ENCODE data around the gene NCOR2.

The NCOR2 gene

DNA sequence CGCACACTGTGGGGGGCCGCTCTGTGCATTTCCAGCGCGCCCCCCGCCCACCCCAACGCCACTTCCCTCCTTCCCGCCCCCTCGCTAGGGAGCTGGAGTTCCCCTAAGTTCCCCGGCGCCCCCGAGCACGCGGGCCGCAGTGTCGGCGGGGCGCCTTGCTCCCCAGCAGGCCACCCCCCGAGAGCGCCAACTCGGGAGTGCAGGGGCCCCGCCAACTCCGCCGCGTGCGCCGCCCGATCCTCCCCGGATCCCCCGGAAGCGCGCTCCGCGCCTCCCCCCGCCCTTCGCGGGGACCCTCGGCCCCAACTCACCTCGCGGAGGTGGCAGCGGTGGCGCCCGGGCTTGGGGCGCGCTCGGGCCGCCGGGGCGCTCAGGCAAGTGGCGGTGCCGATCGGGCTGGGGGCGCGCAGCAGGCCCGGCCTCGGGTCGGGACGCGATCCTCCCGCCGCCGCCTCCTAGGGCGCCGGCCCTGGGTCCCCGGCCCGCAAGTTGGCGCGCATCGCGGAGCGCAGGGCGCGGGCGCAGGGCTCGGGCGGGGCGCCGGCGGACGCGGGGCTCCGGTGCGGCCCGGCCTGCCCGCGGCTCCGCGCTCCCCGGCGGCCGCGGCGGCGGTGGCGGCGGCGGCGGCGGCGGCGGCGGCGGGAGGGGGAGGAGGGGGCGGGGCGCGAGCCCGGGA, at the start of gene NCOR2:
Gene NCOR2, minus strand, starts transcription at position 616 of the 676 bp plus-strand sequence. CDS start 72,361 bp downstream, outside the sequence.
- DNase-seq (ENCODE audit: low spot score): no peak

DNA sequence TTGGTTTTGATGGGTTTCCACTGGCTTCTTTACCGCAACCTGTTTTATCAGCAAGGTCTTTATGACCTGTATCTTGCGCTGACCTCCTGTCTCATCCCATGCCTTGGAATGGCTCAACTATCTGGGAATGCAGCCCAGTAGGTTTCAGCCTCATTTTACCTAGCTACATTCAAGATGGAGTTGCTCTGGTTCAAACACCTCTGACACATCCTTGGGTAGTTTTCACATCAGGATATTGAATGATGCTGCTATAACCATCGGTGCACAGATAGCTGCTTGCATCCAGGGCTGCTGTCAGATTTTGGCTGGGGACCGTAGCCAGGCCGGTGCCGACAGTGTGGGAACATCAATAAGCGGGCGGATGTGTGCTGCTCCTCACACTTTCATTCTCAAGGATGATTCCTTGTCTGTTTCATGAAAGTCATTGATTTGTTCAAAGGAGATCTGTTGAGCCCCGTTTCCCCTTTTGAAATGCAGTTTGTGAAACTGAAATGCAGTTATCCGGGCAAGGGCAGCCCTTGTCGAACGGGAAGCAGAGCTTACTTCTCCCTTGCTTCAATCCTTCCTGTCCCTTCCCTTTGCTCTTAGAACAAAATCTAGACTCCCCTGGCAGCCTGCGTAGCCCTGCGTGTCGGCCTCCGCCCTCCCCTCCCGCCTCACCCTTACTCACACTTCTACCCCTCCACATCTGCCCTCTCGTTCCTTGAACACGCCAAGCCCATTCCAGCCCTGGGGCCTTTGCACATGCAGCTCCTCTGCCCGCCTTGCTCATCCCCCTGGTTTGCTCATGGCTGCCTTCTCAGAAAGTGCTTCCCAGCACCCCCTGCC, 49.2 kb upstream of the NCOR2 start:
- no peak for DNase-seq (ENCODE audit: low spot score)

DNA sequence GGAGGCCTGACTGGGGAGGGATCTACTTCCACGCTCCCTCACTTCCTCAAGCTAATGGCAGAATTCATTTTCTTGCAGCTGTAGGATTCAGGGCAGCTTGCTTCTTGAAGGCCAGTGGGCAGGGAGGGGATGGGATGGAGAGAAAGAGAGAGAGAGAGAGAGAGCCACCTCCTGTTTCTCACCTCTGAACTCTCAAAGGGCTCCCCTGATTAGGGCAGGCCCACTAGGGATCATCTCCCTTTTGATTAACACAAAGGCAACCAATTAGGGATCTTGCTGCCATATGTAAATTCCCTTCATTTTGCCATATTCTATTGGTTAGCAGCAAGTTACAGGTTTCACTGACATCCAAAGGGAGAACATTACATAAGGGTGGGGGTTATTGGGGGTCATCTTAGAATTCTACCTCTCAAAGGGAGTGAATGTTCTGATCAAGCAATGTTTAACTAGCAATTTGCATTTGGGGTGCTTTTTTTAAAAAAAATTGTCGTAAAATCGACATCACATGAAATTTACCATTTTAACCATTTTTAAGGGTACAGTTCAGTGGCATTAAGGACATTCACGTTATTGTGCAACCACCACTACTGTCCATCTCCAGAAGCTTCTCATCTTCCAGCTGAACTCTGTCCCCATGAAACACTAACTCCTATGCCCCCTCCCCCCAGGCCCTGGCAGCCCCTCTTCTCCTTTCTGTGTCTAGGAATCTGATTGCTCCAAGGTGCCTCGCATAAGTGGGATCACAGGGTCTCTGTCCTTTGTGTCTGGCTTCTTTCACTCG, 47.3 kb upstream of the NCOR2 start:
- no peak for DNase-seq (ENCODE audit: low spot score)

DNA sequence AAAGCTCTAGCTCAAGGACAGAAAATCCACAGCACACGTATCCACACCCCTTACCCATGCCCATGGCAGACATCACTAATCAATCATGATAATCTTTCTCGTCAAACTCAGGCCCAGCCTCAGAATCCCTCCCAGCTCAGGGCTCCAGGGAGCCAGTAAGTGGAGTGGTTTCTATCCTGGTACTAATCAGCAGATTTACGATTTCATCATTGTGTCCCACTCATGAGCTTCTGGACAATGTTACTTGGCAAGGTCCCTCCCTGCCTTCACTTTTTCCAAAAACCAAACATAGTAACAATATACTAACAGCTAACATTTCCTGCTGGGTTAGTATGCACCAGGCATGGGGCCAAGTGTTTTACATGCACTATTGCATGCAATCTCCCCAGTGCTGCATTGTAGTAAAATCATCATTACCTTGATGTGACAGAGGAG, 45.8 kb upstream of the NCOR2 start:
- peak; percentile 25 for DNase-seq (ENCODE audit: low spot score)

DNA sequence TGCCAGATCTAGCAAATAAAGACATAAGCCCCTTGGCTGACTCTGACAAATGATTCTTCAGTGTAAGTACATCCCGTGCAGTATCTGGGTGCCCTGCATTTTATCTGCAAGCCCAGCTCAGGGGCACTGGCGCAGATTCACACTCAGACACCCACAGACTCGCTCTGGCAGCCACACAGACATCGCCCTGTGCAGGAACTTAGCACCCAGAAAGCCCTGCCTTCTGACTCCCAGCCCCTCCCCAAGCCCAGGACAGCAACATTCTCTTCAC, 44.9 kb upstream of the NCOR2 start:
- no peak for DNase-seq (ENCODE audit: low spot score)

DNA sequence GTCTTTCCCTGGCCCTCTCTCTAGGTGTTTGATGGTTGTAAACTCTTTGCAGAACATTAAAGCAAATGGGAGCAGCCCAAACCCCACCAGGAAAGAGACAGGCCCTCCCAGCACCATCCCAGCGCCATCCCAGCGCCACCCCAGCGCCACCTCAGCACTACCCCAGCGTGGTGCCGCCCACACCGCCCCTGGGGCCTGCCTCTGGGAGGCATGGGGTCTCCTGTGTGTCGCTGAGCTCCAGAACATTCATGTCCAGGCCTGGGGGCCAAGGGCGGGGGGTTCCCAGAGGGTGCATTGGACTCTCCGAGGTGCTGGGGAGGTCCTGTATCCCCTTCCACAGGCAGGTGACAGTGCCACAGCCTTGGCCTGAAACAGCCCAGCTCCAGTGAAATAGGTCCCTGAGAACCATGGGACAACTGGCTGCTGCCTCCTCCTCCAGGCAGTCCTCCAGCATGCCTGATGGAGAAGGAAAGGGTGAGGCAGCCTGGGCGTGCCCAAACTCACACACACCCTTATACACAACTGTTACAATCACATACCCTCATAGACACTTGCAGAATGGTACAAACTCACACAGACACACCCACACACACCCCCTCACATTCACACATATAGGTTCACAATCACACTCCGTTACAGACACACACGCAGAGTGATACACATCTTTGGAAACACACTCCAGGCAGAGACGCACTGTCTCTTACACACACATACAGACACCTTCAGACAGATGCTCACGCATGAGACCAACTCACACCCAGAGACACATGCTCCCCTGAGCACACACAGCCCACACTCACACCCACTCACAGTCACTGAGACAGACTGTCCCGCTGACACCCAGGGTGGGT, 44.4 kb upstream of the NCOR2 start:
- no peak for DNase-seq (ENCODE audit: low spot score)

DNA sequence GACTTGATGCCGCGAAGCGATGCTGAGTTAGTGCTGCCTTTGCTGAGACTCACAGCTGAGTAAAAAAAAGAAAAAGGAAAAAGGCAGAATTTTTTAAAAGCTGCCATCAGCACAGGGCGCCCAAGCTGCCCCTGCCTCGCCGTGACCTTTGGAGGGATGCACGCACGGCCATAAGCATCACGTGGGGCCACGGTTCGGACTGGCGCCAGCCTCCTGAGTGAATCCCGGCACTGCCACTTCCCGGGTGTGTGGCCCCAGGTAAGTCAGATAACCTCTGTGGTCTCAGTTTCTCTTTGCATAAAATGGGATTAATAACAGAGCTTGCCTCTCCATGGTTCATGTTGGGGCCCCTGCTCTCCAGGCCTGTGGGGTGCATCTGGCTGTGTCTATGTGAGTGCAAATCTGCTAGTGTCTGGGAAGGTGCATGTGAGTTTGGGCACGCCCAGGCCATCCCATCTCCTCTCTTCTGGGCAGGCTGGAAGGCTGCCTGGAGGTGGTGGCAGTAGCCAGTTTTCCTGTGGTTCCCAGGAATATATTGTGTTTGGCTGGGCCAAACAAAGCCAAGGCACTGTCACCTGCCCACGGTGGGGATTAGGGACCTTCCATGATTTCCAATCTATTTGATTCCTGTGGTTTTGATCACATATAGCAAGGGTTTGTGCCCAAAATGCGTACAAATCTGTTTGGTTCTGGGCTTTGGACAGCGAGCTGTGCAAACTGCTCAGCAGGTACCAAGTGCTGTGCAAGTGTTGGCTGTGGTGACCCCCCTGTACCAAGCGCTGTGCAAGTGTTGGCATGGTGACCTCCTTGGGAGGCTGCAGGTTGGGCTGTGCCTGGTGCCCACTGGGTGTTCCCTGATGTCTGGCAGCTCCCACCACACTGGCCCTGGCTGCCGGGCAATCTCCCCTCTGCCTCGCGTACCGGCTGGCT, 43.5 kb upstream of the NCOR2 start:
- DNase-seq (ENCODE audit: low spot score): no peak

DNA sequence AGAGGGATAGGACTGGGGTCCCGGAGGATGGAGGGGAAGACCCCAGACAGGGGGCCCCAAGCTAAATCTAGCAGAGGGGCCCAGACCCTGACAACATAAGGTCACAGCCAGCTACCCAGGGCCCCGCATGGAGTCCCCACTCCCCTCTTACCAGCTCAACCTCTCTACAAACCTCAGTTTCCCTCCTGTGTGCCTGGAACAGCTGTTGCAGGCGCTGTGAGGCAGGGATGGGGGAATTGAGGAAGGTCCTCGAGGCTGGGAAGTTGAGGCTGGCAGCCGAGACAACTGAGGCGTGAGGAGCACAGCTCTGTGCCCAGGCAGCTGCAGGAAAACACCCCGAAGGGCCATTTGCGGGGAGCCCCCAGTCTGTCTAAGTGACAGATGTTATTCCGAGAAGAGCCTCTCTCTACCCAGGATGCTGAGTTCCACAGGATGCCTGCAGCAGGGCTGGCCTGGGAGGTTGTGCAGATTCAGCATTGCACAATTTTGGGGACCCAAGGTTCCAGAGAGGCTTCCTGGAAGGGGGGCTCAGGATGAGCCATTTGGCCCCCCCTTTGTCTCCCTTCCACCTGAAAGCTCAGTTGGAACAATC, 42.7 kb upstream of the NCOR2 start:
- DNase-seq (ENCODE audit: low spot score): no peak

DNA sequence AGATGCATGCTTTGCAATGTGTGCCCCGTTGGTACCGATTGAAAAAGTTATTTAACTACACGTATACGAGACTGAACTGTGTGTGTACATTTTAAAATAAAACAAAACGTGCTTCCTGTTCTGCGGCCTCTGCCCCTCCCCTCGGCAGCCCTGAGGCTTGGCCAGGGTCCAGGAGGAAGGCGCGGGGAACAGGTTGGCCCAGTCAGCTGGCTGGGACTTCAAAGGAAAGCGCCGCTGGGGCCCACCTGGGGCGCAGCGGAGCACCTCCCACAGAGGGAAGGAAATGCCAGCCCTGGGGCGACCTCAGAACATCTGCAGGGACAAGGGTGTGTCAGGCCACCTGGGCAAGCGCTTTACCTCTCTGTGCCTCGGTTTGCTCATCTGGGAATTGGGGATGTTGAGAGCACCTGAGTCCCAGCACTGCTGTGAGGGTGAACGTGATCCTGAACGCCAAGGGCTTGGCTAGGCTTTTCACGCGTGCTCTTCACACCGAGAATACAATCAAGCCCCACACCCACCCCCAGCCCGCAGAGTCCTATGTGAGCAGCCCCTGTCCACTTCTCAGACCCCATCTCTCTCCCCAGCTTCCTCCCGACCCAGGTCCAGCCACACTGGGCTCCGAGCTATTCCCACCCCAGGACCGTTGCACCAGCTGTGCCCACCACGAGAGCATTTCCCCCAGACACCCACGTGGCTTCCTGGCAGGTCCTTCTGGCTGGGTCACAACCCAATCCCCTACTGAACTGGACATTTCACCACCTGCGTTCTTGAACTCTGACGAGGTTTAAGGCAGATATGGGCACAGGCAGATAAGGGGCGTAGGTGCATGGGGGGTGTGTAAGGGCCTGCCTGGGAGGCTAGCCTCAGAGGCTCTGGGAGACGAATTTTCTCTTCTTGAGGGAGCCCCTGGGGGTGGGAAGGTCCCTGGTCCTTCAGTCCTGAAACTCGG, 41.9 kb upstream of the NCOR2 start:
- no peak for DNase-seq (ENCODE audit: low spot score)

DNA sequence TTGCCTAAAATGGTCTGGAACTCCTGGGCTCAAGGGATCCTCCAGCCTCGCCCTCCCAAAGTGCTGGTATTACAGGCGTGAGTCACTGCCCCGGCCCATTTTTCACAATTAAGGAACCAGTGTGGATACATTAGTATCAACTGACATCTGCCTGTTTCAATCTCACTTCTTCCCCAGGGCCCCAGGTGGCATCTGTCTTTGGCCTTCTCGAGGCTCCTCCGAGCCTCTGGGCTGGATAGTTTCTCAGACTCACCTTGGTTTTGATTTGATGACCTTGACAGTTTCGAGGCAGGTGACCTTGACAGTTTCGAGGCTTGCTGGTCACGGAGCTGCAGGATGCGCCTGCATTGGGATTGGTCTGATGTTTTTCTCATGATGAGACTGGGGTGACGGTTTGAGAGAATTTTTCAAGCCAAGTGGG, 41.0 kb upstream of the NCOR2 start:
- DNase-seq (ENCODE audit: low spot score): no peak

DNA sequence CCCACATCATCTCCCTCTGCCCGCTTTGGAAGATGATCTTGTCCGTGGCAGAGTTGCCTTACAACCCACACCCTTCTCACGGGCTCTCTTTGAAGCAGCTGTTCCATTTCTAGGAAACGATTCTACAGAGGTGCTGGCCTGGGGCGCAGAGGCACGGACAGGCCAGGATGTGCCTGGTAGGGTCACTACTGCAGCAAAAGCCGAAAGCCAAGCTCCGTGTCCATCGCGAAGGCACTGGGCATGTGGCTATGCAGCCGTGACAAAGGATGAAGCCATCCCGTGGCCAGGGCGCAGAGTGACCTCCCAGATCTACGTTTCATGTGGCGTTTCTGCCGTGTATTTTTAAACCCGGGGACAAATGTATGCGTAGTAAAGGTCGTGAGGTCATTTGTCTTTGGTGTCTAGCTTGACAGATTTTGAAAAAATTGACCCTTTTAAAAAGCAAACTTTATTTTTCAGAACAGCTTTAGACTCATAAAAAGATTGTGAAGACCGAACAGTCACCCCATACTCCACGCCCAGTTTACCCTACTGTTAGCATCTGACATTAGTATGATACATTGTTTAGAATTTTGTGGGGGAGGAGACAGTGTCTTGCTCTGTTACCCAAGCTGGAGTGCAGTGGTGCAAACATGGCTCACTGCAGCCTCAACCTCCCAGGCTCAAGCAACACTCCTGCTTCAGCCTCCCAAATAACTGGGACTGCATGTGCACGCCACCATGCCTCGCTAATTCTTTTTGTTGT, 40.4 kb upstream of the NCOR2 start:
- no peak for DNase-seq (ENCODE audit: low spot score)

DNA sequence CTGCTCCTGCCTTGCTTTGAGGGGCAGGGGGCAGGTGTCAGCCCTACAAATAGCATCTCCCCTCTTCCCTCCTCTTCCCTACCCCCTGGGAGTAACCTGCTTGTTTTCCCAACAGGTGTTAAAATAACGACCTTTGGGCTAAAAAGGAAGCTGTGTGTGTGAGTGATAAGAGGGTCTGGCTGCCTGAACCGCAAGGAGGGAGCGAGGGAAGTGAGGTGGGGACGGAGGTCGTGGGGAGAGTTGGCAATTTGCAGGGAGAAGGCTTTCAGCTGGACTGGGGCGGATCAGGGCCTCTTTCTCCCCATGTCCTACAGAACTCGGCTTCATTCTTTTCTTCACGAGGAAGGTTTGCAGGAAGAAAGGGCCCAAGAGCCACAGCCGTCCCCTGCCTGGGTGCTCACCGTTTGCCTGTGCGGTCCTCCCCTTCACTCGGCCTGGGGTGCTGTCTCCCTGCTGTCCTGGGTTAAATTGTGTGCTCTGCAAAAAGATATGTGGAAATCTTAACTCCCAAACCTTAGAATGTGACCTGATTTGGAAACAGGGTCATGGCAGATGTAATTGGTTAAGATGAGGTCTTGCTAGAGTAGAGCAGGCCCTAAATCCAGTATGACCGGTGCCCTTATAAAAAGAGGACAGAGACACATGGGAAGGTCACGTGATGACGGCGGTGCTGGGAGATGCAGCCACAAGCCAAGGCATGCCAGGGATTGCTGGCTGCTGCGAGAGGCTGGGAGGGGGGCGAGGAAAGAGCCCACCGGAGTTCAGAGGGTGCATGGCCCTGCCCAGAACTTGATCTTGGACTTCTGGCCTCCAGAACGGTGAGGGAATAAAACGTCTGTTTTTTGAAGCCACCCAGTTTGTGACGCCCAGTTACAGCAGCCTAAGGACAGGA, 38.7 kb upstream of the NCOR2 start:
- no peak for DNase-seq (ENCODE audit: low spot score)

DNA sequence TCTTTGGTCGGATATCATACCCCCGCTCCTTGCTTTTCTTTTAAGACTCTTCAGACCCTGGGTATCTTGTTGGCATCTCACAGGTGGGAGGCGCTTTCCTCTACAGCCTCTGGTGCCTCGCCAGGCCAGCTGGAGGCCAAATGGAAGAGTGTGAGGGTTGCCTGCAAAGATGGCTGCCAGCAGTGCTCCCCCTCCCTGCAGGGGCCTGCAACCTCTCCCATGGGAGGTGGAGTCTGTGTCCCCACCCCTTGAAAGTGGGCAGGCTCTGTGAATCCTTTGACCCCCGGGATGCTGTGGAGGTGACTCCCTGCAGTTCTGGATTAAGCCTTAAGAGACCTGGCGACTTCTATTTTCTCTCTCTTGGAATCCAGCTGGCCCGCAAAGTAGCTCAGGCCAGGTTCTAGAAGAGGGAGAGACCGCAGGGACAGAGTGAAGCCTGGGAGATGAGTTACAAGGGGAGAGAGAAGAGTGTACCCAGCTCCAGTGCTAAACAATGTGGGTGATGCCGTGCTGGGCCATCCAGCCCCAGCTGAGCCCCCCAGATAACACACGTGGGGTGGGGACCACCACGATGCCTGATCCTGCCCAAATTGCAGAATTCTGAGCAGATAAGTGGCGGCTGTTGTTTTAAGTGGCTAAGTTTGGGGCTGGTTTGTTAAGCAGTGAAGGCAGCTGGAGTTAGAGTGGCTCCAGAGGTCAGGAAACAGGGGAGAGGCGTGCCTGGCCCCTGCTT, 37.9 kb upstream of the NCOR2 start:
- DNase-seq (ENCODE audit: low spot score): no peak

DNA sequence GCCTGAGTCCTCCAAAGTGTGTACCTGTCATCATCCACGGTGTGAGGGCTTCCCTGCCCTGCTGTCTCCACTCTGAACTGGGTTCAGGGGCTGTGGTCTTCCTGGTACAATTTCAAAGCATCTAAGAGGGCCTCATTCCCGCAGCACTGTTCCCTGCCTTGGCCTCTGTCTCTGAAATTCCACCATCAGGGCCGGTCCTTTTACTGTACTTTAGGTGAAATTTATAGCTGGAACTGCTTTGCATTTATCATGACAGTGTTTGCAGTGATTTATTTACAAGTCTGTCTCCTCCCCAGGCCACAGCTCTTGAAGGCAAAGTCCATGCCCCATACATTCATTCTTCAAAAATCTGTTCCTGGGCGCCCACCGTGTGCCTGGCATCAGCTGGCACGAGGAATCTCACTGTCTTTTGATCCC, 36.9 kb upstream of the NCOR2 start:
- DNase-seq (ENCODE audit: low spot score): no peak

DNA sequence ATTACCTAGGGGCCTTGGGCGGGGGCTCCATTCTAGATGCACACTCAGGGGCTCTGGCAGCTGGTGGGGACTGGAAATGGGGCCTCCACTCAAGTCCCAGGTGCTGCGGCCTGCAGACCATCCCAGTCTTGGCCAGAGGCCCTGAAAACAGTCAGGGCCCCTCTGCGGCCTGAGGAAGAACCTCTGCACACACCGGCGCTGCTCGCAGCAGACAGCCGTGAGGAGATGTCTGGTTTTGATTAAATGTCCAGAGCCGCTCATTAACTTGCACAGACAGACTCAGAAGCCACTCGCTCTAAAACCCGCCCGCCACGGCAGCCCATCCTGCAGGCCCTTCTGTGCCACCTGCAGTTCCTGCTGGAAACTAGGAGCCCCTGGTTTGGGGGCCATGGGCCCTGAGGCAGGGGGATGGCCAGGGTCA, 36.4 kb upstream of the NCOR2 start:
- DNase-seq (ENCODE audit: low spot score): no peak

DNA sequence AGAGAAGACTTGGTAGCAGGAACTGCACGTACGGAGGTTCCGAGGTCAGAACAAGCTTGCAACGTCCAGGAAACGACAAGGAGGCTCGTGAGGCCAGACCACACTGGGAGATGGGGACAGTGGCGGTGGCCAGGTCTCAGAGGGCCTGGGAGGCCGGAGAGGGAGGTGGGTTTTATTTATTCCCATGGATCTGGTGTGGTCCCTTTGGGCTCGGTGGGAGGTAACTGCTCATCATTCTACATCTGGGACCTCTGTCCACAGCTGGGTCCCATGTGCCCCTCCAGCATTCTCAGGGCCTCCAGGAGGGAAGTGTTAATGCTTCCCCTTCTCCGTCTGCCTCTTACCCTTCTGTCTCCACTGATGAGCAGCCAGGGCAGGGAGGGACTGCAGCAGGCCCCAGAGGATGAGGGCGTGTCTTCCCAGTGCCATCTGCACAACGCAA, 35.7 kb upstream of the NCOR2 start:
- DNase-seq (ENCODE audit: low spot score): no peak

DNA sequence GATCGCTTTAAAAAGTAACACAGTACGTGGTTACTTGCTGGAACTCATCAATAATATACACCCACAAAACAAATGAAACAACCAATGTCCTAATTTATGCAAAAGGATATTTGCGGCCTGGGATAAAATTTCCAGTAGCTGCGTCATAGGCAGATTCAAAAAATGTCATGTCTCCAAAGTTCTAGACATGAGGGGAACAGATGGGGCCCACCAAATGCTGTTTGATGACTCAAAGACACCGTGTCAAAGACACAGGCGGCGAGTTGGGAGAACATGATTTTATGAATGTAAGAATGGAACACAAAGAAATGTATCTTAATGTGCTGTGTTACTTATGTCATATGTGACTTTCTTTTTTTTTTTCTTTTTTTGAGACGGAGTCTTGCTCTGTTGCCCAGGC, 34.3 kb upstream of the NCOR2 start:
- DNase-seq (ENCODE audit: low spot score): peak; percentile 77

Data from AG08395 (cell line).